IgD-negative memory B cell (primary cell): ENCODE measurements around the gene ZNF503. TPM values are rescaled to one million over a fixed set of nuclear protein-coding genes. Genes with fewer than 3 reads are reported as not detected.
A peak's percentile ranks its signal among the peaks of the same experiment; 100 is the strongest.
"Not testable (repeated sequence)": the region's sequence is repeated elsewhere in the genome, so short reads cannot be mapped to it uniquely, and the experiment has no call there.

Experiments used
- H3K27ac Mint-ChIP-seq, 3 donors: one replicate each; pipeline ENCODE4 v1.8.0; 2020 to 2022; ENCODE audit warnings: mild to moderate bottlenecking in 3 of 3, mixed read lengths in 3 of 3, moderate library complexity in 1 of 3
- H3K27me3 Mint-ChIP-seq: one replicate; pipeline ENCODE4 v1.8.0; 2021; ENCODE audit warnings: mixed read lengths
- H3K36me3 Mint-ChIP-seq: one replicate; pipeline ENCODE4 v1.8.0; 2020; ENCODE audit warnings: mild to moderate bottlenecking, mixed read lengths
- H3K4me1 Mint-ChIP-seq, 3 donors: one replicate each; pipeline ENCODE4 v1.8.0; 2020 to 2022; ENCODE audit warnings: mixed read lengths in 3 of 3, mild to moderate bottlenecking in 1 of 3
- H3K4me3 Mint-ChIP-seq, 4 donors: one replicate each; pipeline ENCODE4 v1.8.0; 2020 to 2022; ENCODE audit warnings: mild to moderate bottlenecking in 4 of 4, mixed read lengths in 4 of 4, moderate library complexity in 3 of 4
- H3K9me3 Mint-ChIP-seq, 3 donors: one replicate each; pipeline ENCODE4 v1.8.0; 2020 to 2021; ENCODE audit warnings: mixed read lengths in 3 of 3, mild to moderate bottlenecking in 1 of 3
- polyA plus RNA-seq: library from polyadenylated mRNA; unstranded; fragments of 300-500 nt; fragmentation: Illumina TruSeq; gene quantifications from one replicate; pipeline ENCODE4 v1.2.3, GENCODE V29; 2021

ZNF503 gene
- polyA plus RNA-seq, 1 donor from 2014 or later = not detected

GRCh38 chr10:75378379-75378778 is 23.2 kb downstream of the ZNF503 start:
- H3K4me3 Mint-ChIP-seq = no peak overlapping the region
- no peak overlapping the region for H3K27ac Mint-ChIP-seq
- H3K36me3 Mint-ChIP-seq = no peaks in the 10 kb centered on the region
- no peaks in the 10 kb centered on the region for H3K27me3 Mint-ChIP-seq
- H3K9me3 Mint-ChIP-seq = peaks cover 0 to 2% (median 0%) of the 10 kb centered on the region in 3 donors
- H3K4me1 Mint-ChIP-seq = peaks cover 0 to 6% (median 2%) of the 10 kb centered on the region in 3 donors

GRCh38 chr10:75377869-75378268 is 23.7 kb downstream of the ZNF503 start:
- H3K27me3 Mint-ChIP-seq = no peaks in the 10 kb centered on the region
- peaks cover 0 to 6% (median 2%) of the 10 kb centered on the region in 3 donors for H3K4me1 Mint-ChIP-seq
- H3K9me3 Mint-ChIP-seq = peaks cover 0 to 2% (median 0%) of the 10 kb centered on the region in 3 donors
- no peak overlapping the region for H3K27ac Mint-ChIP-seq
- H3K36me3 Mint-ChIP-seq = no peaks in the 10 kb centered on the region
- H3K4me3 Mint-ChIP-seq = no peak overlapping the region

GRCh38 chr10:75375838-75376237 is 25.7 kb downstream of the ZNF503 start:
- H3K9me3 Mint-ChIP-seq = peaks cover 0 to 2% (median 0%) of the 10 kb centered on the region in 3 donors
- H3K4me1 Mint-ChIP-seq = peaks cover 0 to 6% (median 2%) of the 10 kb centered on the region in 3 donors
- H3K27me3 Mint-ChIP-seq = peaks cover 1% of the 10 kb centered on the region
- H3K36me3 Mint-ChIP-seq = no peaks in the 10 kb centered on the region
- no peak overlapping the region for H3K4me3 Mint-ChIP-seq
- no peak overlapping the region for H3K27ac Mint-ChIP-seq

- H3K27me3 Mint-ChIP-seq = peaks cover 2% of the 10 kb centered on the region
- no peak overlapping the region for H3K27ac Mint-ChIP-seq
- H3K4me1 Mint-ChIP-seq = peaks cover 0 to 4% (median 2%) of the 10 kb centered on the region in 3 donors
- no peak overlapping the region for H3K4me3 Mint-ChIP-seq
- peaks cover 2 to 12% (median 12%) of the 10 kb centered on the region in 3 donors for H3K9me3 Mint-ChIP-seq
- no peaks in the 10 kb centered on the region for H3K36me3 Mint-ChIP-seq
Measured at GRCh38 chr10:75371010-75371409, 30.6 kb downstream of the ZNF503 start.

- H3K27me3 Mint-ChIP-seq, H3K4me1 Mint-ChIP-seq, H3K36me3 Mint-ChIP-seq, H3K27ac Mint-ChIP-seq, H3K4me3 Mint-ChIP-seq: not testable (repeated sequence)
- peaks cover 2 to 12% (median 12%) of the 10 kb centered on the region in 3 donors for H3K9me3 Mint-ChIP-seq
Measured at GRCh38 chr10:75369838-75370237, 31.7 kb downstream of the ZNF503 start.

- no peak overlapping the region for H3K27ac Mint-ChIP-seq
- no peaks in the 10 kb centered on the region for H3K36me3 Mint-ChIP-seq
Measured at GRCh38 chr10:75367901-75368300, 33.7 kb downstream of the ZNF503 start.

GRCh38 chr10:75367021-75367487 is 34.5 kb downstream of the ZNF503 start:
- H3K27ac Mint-ChIP-seq = no peak overlapping the region

More at GRCh38 chr10:75367901-75368300, 33.7 kb downstream of the ZNF503 start:
- peaks cover 4% of the 10 kb centered on the region for H3K27me3 Mint-ChIP-seq
- peaks cover 2 to 12% (median 9%) of the 10 kb centered on the region in 3 donors for H3K9me3 Mint-ChIP-seq
- H3K4me1 Mint-ChIP-seq = no peaks in the 10 kb centered on the region
- no peak overlapping the region for H3K4me3 Mint-ChIP-seq

GRCh38 chr10:75363431-75363830 is 38.1 kb downstream of the ZNF503 start:
- no peaks in the 10 kb centered on the region for H3K36me3 Mint-ChIP-seq
- H3K27me3 Mint-ChIP-seq = peaks cover 6% of the 10 kb centered on the region
- peaks cover 0 to 5% (median 4%) of the 10 kb centered on the region in 3 donors for H3K9me3 Mint-ChIP-seq
- H3K4me1 Mint-ChIP-seq = no peaks in the 10 kb centered on the region
- H3K4me3 Mint-ChIP-seq = no peak overlapping the region
- no peak overlapping the region for H3K27ac Mint-ChIP-seq

More at GRCh38 chr10:75367021-75367487, 34.5 kb downstream of the ZNF503 start:
- Mint-ChIP-seq H3K4me3 (no peak overlapping the region), H3K27me3 (peaks cover 4% of the 10 kb centered on the region), H3K4me1 (no peaks in the 10 kb centered on the region), H3K36me3 (no peaks in the 10 kb centered on the region), H3K9me3 (peaks cover 2 to 12% (median 9%) of the 10 kb centered on the region in 3 donors)

GRCh38 chr10:75359876-75360275 is 41.7 kb downstream of the ZNF503 start:
- H3K36me3 Mint-ChIP-seq, H3K4me1 Mint-ChIP-seq, H3K9me3 Mint-ChIP-seq, H3K27ac Mint-ChIP-seq, H3K4me3 Mint-ChIP-seq: not testable (repeated sequence)
- peaks cover 11% of the 10 kb centered on the region for H3K27me3 Mint-ChIP-seq

- no peaks in the 10 kb centered on the region for H3K36me3 Mint-ChIP-seq
- H3K27ac Mint-ChIP-seq = no peak overlapping the region
- no peak overlapping the region for H3K4me3 Mint-ChIP-seq
- H3K27me3 Mint-ChIP-seq = peaks cover 11% of the 10 kb centered on the region
- H3K9me3 Mint-ChIP-seq = peaks cover 0 to 2% (median 0%) of the 10 kb centered on the region in 3 donors
- no peaks in the 10 kb centered on the region for H3K4me1 Mint-ChIP-seq
Measured at GRCh38 chr10:75358835-75359421, 42.6 kb downstream of the ZNF503 start.

- Mint-ChIP-seq H3K4me3 (no peak overlapping the region), H3K27ac (no peak overlapping the region), H3K9me3 (peaks cover 0 to 2% (median 0%) of the 10 kb centered on the region in 3 donors), H3K36me3 (no peaks in the 10 kb centered on the region), H3K27me3 (peaks cover 10% of the 10 kb centered on the region), H3K4me1 (no peaks in the 10 kb centered on the region)
Measured at GRCh38 chr10:75358132-75358531, 43.4 kb downstream of the ZNF503 start.

- Mint-ChIP-seq H3K27me3 (peaks cover 10% of the 10 kb centered on the region), H3K9me3 (peaks cover 0 to 2% (median 0%) of the 10 kb centered on the region in 3 donors), H3K27ac (no peak overlapping the region), H3K4me3 (no peak overlapping the region), H3K4me1 (no peaks in the 10 kb centered on the region), H3K36me3 (peaks cover under 1% of the 10 kb centered on the region)
Measured at GRCh38 chr10:75357500-75357899, 44.1 kb downstream of the ZNF503 start.

- H3K27me3 Mint-ChIP-seq = peaks cover 10% of the 10 kb centered on the region
- peaks cover 0 to 2% (median 0%) of the 10 kb centered on the region in 3 donors for H3K9me3 Mint-ChIP-seq
Measured at GRCh38 chr10:75356484-75356883, 45.1 kb downstream of the ZNF503 start.

GRCh38 chr10:75355706-75356105 is 45.9 kb downstream of the ZNF503 start:
- Mint-ChIP-seq H3K9me3 (peaks cover 0 to 2% (median 0%) of the 10 kb centered on the region in 3 donors), H3K4me1 (no peaks in the 10 kb centered on the region), H3K4me3 (no peak overlapping the region), H3K27ac (no peak overlapping the region), H3K27me3 (peaks cover 10% of the 10 kb centered on the region), H3K36me3 (peaks cover 1% of the 10 kb centered on the region)

More at GRCh38 chr10:75356484-75356883, 45.1 kb downstream of the ZNF503 start:
- Mint-ChIP-seq H3K4me3 (peak overlapping the region in 1 of 4 donors; percentile 17), H3K27ac (no peak overlapping the region), H3K4me1 (no peaks in the 10 kb centered on the region), H3K36me3 (peaks cover 1% of the 10 kb centered on the region)

GRCh38 chr10:75353183-75353582 is 48.4 kb downstream of the ZNF503 start:
- H3K36me3 Mint-ChIP-seq = peaks cover 1% of the 10 kb centered on the region
- no peak overlapping the region for H3K27ac Mint-ChIP-seq
- peaks cover 0 to 2% (median 0%) of the 10 kb centered on the region in 3 donors for H3K9me3 Mint-ChIP-seq
- no peak overlapping the region for H3K4me3 Mint-ChIP-seq
- no peaks in the 10 kb centered on the region for H3K4me1 Mint-ChIP-seq
- H3K27me3 Mint-ChIP-seq = peaks cover 5% of the 10 kb centered on the region

- Mint-ChIP-seq H3K27me3 (peaks cover 5% of the 10 kb centered on the region), H3K4me3 (no peak overlapping the region), H3K9me3 (peaks cover 0 to 2% (median 0%) of the 10 kb centered on the region in 3 donors), H3K4me1 (no peaks in the 10 kb centered on the region), H3K27ac (no peak overlapping the region), H3K36me3 (peaks cover 1% of the 10 kb centered on the region)
Measured at GRCh38 chr10:75352650-75353049, 48.9 kb downstream of the ZNF503 start.
